Endothelial cell of umbilical vein (primary cell): ENCODE measurements around the gene UTS2B. TPM values are rescaled to one million over a fixed set of nuclear protein-coding genes. Genes with fewer than 3 reads are reported as not detected.

Experiments
- BruUV-seq: library from RNA; stranded (reverse); fragments of 400-500 nt; replicated peaks from 2 replicates; lab custom pipeline; 2021; lab: Mats Ljungman, UMichigan
- CTCF ChIA-PET: fragments of 300-600, 350-600 bp; sonication (Branson Sonifier 250); formaldehyde crosslinking; loops from one replicate; lab custom pipeline; 2021; ENCODE audit warnings: antibody characterized with exemption, inconsistent platforms; lab: Charles Lee
- POLR2A ChIA-PET: fragments of 300-600, 350-600 bp; sonication (Branson Sonifier 250); formaldehyde crosslinking; loops from one replicate; lab custom pipeline; 2021; ENCODE audit warnings: antibody characterized with exemption, inconsistent platforms; lab: Charles Lee
- DNase-seq: peaks from one replicate; pipeline ENCODE4 v3.0.0-alpha.2; 2011; ENCODE audit warnings: low read depth, low spot score
- FAIRE-seq: peaks from 2 replicates; lab custom pipeline; 2011; peaks lifted over from hg19 to GRCh38; lab: Jason Lieb, UNC
- H2AFZ ChIP-seq: 2 replicates; pipeline ENCODE4 v1.6.0; 2012; ENCODE audit warnings: low read depth, low read length, control low read depth, inconsistent platforms
- H3K27ac ChIP-seq: 2 replicates; pipeline ENCODE4 v1.5.1; 2011; ENCODE audit warnings: low read depth, mild to moderate bottlenecking, control low read depth, low read length, moderate library complexity; ENCODE audit not compliant: insufficient read depth
- H3K27me3 ChIP-seq, 2 experiments: 2 replicates each; pipeline versions ENCODE4 v1.6.0 to v1.6.1; 2011; ENCODE audit warnings: low read length in 2 of 2, mixed read lengths in 1 of 2; ENCODE audit not compliant: control insufficient read depth in 2 of 2, insufficient read depth in 2 of 2
- H3K36me3 ChIP-seq, 2 experiments: 2 replicates in 1 of 2; 3 replicates in 1 of 2; pipeline ENCODE4 v1.5.1; 2011; ENCODE audit warnings: low read length in 2 of 2, mild to moderate bottlenecking in 1 of 2, moderate library complexity in 1 of 2; ENCODE audit not compliant: control insufficient read depth in 2 of 2, insufficient read depth in 2 of 2; ENCODE audit errors: extremely low read depth in 1 of 2
- H3K4me1 ChIP-seq: 3 replicates; pipeline ENCODE4 v1.5.1; 2011; ENCODE audit warnings: mild to moderate bottlenecking, low read length; ENCODE audit not compliant: control insufficient read depth, insufficient read depth; ENCODE audit errors: extremely low read depth
- H3K4me2 ChIP-seq: 2 replicates; pipeline ENCODE4 v1.6.1; 2011; ENCODE audit warnings: low read length, control low read depth, mixed read lengths; ENCODE audit not compliant: insufficient read depth
- H3K4me3 ChIP-seq, 3 experiments: fragments of 200-600 bp in 1 of 3; sonication (generic), shearing (Covaris generic) in 1 of 3; replicated peaks in 1 of 3; 2 replicates each; pipeline ENCODE4 v1.5.1; 2011 to 2016; ENCODE audit warnings: control low read depth in 3 of 3, low read length in 3 of 3, mild to moderate bottlenecking in 2 of 3, inconsistent platforms in 1 of 3, low read depth in 1 of 3, moderate library complexity in 1 of 3; ENCODE audit not compliant: insufficient read depth in 1 of 3
- H3K79me2 ChIP-seq: 2 replicates; pipeline ENCODE4 v1.6.0; 2012; ENCODE audit warnings: low read length, inconsistent platforms; ENCODE audit not compliant: control insufficient read depth, insufficient read depth
- H3K9ac ChIP-seq: replicated peaks from 2 replicates; pipeline ENCODE3; 2011; ENCODE audit warnings: low read length, control low read depth; ENCODE audit not compliant: insufficient read depth; ENCODE audit errors: extremely low read depth
- H3K9me1 ChIP-seq: replicated peaks from 3 replicates; pipeline ENCODE4 v1.6.0; 2011; ENCODE audit warnings: mild to moderate bottlenecking, low read length; ENCODE audit not compliant: control insufficient read depth, insufficient read depth; ENCODE audit errors: extremely low read depth
- H3K9me3 ChIP-seq: replicated peaks from 2 replicates; pipeline ENCODE4 v1.5.1; 2012; ENCODE audit warnings: low read length, inconsistent platforms; ENCODE audit not compliant: control insufficient read depth, insufficient read depth
- H4K20me1 ChIP-seq: replicated peaks from 2 replicates; pipeline ENCODE3; 2011; ENCODE audit warnings: mild to moderate bottlenecking, low read length; ENCODE audit not compliant: control insufficient read depth, insufficient read depth; ENCODE audit errors: extremely low read depth
- JUN ChIP-seq: IDR thresholded peaks from 2 replicates; pipeline ENCODE4 v1.6.1; 2011; ENCODE audit warnings: borderline replicate concordance, low read depth; ENCODE audit not compliant: insufficient read length, insufficient read depth
- MYC ChIP-seq: IDR thresholded peaks from one replicate; pipeline ENCODE4 v1.6.1; 2011; ENCODE audit warnings: mild to moderate bottlenecking, low read depth, low read length
- POLR2AphosphoS5 ChIP-seq: IDR thresholded peaks from 2 replicates; pipeline ENCODE4 v1.6.1; 2012; ENCODE audit warnings: low read depth, mild to moderate bottlenecking, control low read depth, low read length, moderate library complexity; ENCODE audit not compliant: insufficient read depth
- dilution Hi-C: fragments of 300-500 bp; cut with MboI; formaldehyde crosslinking; loops from one replicate; pipeline ENCODE4 v1.15.0; 2019; ENCODE audit warnings: low sequenced_read_pairs; ENCODE audit not compliant: extremely low pct_ligation_motif_present
- intact Hi-C: fragments of 100-400 bp; cut with micrococcal nuclease; formaldehyde crosslinking; loops from one replicate; pipeline ENCODE4 v1.10.0; 2022
- polyA plus RNA-seq, 4 experiments: library from polyadenylated mRNA; depleted of rRNA in 3 of 4; stranded (reverse) in 3 of 4; unstranded in 1 of 4; fragments of >200 nt; gene quantifications; 2 replicates each; pipeline versions ENCODE4 v1.2.1 to v1.2.3, GENCODE V29; 2011 to 2012; ENCODE audit warnings: missing spikeins in 1 of 4
- total RNA-seq: library from RNA; stranded (reverse); gene quantifications from 2 replicates; pipeline ENCODE4 v1.2.3, GENCODE V29; 2021
- TF ChIP-seq, protein P1 (sequence below): IDR thresholded peaks from 2 replicates; pipeline ENCODE4 v1.6.1; 2011; ENCODE audit not compliant: insufficient read depth, insufficient read length
- TF ChIP-seq, protein P2 (sequence below), 2 donors: IDR thresholded peaks; 1 replicate in 1 of 2; 2 replicates in 1 of 2; pipeline ENCODE4 v1.5.1; 2011; ENCODE audit warnings: low read length in 2 of 2, mild to moderate bottlenecking in 2 of 2, moderate library complexity in 2 of 2, control low read depth in 1 of 2, inconsistent platforms in 1 of 2, low read depth in 1 of 2; ENCODE audit not compliant: insufficient read depth in 1 of 2; ENCODE audit errors: extremely low read depth in 1 of 2

Gene UTS2B
- total and polyA plus RNA-seq, 2 donors (not counting 3 experiments of a cell fraction or from before 2014, with no cell fraction given) = 0.21 to 1.1 TPM

DNA sequence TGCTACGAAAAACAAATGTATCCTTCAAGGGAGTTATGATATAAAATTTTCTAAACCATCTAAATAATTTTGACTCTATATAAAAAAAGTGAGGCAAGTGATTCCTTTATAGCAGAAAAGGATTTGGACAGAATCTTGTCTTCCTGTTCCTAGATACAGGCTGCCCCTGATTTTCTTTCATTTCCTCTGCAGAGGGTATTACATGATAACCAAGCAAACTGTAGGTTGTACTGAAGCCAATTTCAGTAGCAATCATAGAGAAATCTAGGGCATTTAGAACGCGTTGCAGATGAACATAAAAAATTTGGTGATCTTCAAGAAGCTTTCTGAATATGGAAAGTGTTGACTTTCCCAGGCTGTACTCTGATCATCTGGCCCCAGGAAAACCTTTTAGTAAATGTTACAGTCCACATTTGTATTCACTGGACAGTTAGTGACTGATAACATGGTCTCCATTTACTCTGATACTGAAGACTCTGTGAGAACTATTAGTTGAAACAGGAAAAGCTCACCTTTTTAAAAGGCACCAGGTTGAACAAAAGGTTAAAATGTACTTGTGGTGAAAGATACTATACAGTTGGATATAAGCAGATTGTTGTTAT lies 9.1 kb upstream of the UTS2B start:
- TF ChIP-seq, protein P1, sequence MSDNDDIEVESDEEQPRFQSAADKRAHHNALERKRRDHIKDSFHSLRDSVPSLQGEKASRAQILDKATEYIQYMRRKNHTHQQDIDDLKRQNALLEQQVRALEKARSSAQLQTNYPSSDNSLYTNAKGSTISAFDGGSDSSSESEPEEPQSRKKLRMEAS = no peak
- TF ChIP-seq MYC = no peak
- TF ChIP-seq POLR2AphosphoS5 = no peak
- TF ChIP-seq JUN = no peak
- TF ChIP-seq, protein P2, sequence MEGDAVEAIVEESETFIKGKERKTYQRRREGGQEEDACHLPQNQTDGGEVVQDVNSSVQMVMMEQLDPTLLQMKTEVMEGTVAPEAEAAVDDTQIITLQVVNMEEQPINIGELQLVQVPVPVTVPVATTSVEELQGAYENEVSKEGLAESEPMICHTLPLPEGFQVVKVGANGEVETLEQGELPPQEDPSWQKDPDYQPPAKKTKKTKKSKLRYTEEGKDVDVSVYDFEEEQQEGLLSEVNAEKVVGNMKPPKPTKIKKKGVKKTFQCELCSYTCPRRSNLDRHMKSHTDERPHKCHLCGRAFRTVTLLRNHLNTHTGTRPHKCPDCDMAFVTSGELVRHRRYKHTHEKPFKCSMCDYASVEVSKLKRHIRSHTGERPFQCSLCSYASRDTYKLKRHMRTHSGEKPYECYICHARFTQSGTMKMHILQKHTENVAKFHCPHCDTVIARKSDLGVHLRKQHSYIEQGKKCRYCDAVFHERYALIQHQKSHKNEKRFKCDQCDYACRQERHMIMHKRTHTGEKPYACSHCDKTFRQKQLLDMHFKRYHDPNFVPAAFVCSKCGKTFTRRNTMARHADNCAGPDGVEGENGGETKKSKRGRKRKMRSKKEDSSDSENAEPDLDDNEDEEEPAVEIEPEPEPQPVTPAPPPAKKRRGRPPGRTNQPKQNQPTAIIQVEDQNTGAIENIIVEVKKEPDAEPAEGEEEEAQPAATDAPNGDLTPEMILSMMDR (IDR thresholded peaks at IDR 0.05; ENCODE audit: extremely low read depth in 1 of 2, insufficient read depth in 1 of 2, low read depth in 1 of 2, low read length in 2 of 2) = no peak
- no peaks in the 10 kb centered on the region for H3K9me1 ChIP-seq
- FAIRE-seq (peak; percentile 53), DNase-seq (peak; percentile 30)
- no peaks in the 10 kb centered on the region for H3K27me3 ChIP-seq
- peaks cover 99% of the 10 kb centered on the region for H3K79me2 ChIP-seq
- H3K4me1 ChIP-seq = peaks cover 57% of the 10 kb centered on the region
- dilution Hi-C loops = no loop called here
- no peak overlapping the region for H3K4me3 ChIP-seq
- no peak overlapping the region for H3K9ac ChIP-seq
- CTCF ChIA-PET = interaction anchor here (1.3 kb wide), 1 partner anchor 19 kb away, joined by 5 read pairs; no protein-coding TSS in a partner anchor
- peaks cover 2% of the 10 kb centered on the region for H4K20me1 ChIP-seq
- intact Hi-C loops = loop anchor here (10.0 kb wide), 1 partner anchor 725 kb away; no protein-coding TSS in a partner anchor
- H3K27ac ChIP-seq = no peak overlapping the region
- peak overlapping the region; percentile 22 for H3K4me2 ChIP-seq
- no peaks in the 10 kb centered on the region for H3K9me3 ChIP-seq
- no peaks in the 10 kb centered on the region for H3K36me3 ChIP-seq
- no TSS peak for BruUV-seq
- H2AFZ ChIP-seq = no peak overlapping the region
- POLR2A ChIA-PET = no interaction called here
